Activated T-cell treated with anti-CD3 and anti-CD28 coated beads, Interleukin-2, amount 50 U/mL, for 1 hour (primary cell): ENCODE data around the gene ABCA5.
A peak's percentile ranks its signal among the peaks of the same experiment; 100 is the strongest.

ENCODE experiments used
- DNase-seq: peaks from one replicate; pipeline ENCODE4 v3.0.0-alpha.2; 2020

The ABCA5 gene, protein sequence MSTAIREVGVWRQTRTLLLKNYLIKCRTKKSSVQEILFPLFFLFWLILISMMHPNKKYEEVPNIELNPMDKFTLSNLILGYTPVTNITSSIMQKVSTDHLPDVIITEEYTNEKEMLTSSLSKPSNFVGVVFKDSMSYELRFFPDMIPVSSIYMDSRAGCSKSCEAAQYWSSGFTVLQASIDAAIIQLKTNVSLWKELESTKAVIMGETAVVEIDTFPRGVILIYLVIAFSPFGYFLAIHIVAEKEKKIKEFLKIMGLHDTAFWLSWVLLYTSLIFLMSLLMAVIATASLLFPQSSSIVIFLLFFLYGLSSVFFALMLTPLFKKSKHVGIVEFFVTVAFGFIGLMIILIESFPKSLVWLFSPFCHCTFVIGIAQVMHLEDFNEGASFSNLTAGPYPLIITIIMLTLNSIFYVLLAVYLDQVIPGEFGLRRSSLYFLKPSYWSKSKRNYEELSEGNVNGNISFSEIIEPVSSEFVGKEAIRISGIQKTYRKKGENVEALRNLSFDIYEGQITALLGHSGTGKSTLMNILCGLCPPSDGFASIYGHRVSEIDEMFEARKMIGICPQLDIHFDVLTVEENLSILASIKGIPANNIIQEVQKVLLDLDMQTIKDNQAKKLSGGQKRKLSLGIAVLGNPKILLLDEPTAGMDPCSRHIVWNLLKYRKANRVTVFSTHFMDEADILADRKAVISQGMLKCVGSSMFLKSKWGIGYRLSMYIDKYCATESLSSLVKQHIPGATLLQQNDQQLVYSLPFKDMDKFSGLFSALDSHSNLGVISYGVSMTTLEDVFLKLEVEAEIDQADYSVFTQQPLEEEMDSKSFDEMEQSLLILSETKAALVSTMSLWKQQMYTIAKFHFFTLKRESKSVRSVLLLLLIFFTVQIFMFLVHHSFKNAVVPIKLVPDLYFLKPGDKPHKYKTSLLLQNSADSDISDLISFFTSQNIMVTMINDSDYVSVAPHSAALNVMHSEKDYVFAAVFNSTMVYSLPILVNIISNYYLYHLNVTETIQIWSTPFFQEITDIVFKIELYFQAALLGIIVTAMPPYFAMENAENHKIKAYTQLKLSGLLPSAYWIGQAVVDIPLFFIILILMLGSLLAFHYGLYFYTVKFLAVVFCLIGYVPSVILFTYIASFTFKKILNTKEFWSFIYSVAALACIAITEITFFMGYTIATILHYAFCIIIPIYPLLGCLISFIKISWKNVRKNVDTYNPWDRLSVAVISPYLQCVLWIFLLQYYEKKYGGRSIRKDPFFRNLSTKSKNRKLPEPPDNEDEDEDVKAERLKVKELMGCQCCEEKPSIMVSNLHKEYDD (N-terminal part only)

DNA sequence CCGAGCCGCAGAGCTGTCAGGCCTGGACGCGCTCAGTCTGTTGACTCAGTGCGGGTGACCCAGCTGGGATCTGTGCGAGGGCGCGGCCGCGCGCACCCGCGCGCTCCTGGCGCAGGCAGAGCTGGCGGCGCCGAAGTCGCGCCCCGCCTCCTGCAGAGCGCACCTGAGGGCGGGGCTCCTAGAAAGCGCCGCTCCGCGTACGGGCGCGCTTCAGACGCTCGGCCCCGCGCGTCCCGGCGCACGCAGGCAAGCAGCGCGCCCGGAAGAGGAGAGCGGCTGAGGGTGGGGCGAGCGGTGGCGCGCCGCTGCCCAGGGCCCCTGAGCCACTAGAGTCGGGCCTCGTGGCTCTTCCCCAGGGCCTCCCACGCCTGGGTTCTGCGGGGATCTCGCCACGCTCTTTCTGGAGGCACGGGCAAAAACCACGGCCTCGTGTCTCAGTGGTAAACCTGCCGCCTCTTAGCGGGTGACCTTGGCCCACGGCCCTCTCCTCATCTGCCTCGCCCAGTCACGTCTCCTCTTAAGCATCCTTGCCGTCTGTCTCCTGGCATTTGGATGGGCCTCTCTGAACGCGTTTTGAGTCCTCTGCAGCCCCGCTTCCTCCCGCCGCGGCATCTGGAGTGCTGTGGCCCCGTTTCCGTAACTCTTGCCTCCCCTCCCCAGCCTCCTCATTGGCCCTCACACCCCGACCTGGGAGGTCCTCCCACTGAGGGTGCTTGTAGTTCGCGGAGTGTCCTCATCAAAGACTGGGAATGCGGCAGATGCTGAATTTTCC is at the start of gene ABCA5:
Gene ABCA5 (minus strand): TSS at position 74 of the 772 bp plus-strand sequence. CDS start 12,718 bp downstream, outside the sequence.
- peak; percentile 91 for DNase-seq

DNA sequence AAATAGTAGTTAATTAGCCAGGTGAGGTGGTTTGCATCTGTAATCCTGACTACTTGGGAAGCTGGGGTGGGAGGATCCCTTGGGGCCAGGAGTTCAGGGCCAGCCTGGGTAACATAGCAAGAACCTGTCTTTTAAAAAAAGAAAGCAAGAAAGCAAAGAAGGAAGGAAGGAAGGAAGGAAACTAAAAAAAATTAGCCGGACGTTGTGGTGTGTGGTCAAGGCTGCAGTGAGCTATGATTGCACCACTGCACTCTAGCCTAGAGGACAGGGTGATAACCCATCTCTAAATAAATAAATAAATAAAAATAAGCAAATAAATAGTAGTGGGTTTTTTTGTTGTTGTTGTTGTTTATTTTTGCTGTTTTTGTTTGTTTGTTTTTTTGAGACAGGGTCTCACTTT is 48.3 kb upstream of the ABCA5 start:
- DNase-seq, result no peak

DNA sequence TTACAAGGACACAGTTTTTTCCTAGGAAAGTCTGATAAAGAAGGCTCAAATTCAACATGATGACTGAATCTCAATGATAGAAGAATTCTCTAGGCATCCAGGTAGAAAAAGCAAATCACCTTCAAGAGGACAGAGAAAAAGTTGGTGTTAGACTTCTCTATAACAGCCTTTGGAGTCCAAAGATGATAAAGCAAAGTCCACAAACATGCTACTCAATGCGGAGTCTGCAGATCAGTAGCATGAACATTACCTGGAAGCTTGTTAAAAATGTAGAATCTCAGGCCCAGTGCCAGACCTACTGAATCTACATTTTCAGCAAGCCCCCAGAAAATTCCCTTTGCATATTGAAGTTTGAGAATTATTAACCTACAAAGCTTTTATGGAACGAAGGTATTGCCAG is 46.1 kb upstream of the ABCA5 start:
- DNase-seq, result no peak

DNA sequence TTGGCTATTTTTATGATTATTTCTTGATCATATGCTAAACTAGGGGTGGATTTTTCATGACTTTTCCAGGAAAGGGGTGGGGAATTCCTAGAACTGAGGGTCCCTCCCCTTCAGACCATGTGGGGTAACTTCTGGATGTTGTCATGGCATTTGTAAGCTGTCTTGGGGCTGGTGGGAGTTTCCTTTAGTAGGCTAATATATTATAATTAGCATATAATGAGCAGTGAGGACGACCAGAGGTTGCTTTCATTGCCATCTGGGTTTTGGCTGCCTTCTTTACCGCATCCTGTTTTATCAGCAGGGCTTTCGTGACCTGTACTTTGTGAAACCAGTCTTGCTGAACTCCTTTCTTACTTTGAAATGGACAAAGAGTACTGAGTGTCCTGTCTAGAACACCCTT is 40.4 kb upstream of the ABCA5 start:
- DNase-seq, result no peak

DNA sequence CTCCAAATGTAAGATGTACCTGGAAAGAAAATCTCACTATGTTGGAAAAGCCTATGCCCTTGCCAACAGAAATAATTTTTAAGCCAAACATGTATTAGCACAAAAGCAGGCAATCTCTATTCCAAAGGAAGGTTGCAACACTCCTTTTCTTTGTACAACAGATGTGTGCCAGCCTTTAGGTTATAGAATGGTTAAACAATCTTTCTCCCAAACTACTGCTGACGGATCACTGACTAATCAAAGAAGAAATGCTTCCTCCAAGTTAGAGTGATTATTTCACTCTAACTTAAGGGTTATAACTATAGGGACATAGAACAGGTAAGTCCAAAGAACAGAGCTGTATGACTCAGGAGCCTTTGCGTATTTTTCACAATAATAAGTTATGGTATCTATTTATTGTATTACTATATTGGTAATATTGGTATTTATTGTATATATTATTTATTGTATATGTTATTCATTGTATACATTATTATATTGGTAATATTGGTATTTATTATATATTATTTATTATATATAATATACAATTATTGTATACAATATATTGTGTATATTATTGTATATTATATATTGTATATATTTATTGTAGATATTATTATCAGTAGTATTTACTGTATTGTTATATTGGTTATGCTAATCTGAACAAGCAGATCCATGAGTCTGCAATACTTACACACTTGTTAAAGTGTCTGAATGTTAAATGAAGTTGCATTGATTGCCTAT is 36.7 kb upstream of the ABCA5 start:
- DNase-seq, result no peak

DNA sequence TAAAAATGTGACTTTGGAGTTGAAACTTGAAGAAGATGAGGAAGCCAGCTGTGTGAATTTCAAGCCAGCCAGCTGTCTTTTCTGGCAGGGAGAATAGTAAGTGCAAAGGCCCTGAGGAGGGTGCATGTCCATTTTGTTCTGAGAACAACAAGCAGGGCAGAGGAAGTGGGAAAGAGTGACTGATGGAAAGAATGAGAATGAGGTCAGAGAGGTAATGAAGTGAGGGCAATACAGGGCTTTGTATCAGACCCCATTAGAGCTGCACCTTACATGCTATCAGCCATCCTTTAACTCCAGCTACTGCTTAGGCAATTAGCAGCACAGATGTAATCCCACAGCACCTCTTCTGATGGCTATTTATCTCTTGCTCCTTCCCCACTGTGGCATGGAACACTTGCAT is 34.2 kb upstream of the ABCA5 start:
- DNase-seq, result no peak

DNA sequence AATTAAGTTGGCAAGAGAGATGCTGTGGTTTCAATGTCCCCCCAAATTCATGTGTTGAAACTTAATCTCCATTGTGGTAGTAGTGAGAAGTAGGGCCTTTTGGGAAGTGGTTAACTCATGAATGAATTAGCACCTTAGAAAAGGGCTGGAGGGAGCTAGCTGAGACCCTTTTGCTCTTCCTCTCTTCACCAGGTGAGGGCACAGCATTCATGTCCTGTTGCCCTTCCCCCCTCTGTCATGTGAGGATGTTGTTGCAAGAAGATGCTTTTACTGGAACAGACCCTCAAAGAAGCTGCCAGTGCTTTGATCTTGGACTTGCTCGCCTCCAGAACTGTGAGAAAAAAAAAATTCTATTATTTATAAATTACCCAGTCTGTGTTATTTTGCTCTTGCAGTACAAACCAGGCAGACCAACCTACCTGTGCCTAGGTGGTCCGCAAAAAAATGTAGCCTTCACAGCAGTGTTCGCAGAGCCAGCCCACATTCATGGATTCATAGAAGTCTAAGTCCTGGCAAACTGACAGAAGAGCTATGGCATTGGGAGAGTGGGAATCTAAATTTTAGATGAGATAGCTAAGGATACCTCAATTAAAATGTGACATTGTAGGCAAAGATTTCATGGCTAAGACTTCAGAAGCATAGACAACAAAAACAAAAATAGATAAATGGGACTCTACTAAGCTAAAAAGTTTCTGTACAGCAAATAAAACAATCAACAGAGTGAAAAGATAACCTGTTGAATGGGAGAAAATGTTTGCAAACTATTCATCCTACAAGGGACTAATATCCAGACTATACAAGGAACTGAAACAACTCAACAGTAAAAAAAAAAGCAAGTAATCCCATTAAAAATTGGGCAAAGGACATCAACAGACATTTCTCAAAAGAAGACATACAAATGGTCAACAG is 32.0 kb upstream of the ABCA5 start:
- DNase-seq, result no peak

DNA sequence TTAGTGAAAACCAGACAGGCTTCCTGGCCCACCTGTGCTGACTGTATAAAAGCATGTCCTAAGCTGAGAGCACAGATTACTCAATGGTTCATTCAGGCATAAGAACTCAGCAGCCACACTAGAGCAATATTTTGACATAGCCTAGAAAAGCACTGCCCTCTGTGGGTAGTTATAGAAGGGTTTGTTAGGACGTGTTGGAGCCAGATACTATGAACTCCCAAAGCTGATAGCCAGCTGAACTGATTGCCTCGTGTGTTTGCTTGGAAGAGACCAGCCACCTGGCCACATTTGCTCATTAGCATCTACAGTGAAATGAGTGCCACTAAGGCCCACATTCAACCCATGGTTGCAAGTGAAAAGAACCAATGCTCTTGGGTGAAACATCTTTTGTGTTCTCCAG is 30.8 kb upstream of the ABCA5 start:
- DNase-seq, result no peak

DNA sequence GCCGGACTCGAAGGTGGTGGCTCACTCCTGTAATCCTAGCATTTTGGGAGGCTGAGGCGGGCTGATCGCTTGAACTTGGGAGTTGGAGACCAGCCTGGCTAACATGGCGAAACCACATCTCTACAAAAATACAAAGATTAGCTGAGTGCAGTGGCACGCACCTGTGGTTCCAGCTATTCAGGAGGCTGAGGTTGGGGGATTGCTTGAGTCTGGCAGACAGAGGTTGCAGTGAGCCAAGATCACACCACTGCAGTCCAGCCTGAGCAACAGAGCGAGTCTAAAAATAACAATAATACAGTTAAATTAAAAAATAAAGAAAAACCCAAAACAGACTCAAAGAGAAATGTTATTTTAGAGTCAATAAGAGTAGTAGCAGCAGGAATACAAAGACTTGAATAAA is 29.7 kb upstream of the ABCA5 start:
- no peak for DNase-seq

DNA sequence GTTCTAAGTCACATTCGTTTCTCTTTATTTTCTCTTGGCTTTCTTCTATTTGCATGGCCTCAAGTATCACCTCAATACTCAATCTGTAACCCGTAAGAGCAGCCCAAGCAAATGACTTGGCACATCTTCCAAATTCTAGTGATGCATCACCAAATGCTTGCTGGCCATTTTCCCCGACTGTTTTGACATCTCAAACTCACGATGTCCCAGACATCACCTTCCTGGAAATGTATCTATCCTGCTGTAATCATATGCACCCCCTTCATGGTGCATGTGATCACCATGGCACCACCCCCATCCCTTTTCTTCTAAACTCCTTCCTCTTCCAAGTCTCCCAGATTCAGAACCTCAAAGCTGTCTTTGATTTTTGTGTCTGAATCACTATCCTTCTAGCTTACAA is 24.0 kb upstream of the ABCA5 start:
- DNase-seq, result no peak

DNA sequence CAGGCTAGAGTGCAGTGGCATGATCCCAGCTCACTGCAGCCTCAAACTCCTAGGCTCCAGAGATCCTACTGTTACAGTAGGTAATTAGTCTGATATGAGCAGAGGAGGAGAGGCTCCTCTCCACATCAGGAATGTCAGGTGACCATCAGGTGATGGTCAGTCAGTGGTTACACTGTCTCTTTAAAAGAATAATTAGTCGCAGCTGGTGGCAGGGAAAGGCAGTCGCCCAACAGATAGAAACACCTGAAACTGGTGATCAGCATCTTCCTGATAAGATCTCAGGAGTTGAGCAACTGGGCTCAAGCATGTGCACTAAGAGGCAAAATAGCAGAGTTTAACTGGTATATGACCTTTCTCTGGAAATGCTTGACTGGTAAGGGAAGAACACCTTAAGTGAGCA is 21.5 kb upstream of the ABCA5 start:
- DNase-seq, result no peak

DNA sequence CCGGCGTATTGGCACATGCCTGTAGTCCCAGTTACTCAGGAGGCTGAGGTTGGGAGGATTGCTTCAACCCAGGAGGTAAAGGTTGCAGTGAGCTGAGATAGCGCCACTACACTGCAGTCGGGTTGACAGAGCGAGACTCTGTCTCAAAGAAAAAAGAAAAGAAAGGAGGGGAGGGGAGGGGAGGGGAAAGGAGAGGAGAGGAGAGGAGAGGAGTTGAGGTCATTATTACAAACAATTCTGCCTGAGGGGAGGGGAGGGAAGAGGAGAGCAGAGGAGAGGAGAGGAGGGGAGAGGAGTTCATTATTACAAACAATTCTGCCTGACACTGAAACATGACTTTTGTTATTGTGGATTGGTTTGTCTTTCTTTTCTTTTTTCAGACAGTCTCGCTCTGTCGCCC is 19.8 kb upstream of the ABCA5 start:
- DNase-seq, result no peak

DNA sequence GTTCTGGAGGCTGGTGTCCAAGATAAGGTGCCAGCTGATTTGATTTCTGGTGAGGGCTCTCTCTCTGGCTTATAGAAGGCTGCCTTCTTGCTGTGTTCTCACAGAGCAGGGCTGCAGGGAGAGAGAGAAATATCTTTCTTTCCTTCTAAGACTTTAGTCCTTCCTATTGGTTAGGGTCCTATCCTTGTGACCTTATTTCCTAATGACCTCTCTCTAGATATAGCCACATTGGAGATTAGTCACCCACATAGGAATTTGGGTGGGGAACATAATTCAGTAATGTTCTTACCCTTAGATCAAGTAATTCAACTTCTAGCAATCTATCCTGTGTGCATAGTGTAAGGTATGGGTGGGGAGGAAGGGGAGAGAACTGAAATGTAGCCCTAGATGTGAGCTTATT is 18.0 kb upstream of the ABCA5 start:
- no peak for DNase-seq

DNA sequence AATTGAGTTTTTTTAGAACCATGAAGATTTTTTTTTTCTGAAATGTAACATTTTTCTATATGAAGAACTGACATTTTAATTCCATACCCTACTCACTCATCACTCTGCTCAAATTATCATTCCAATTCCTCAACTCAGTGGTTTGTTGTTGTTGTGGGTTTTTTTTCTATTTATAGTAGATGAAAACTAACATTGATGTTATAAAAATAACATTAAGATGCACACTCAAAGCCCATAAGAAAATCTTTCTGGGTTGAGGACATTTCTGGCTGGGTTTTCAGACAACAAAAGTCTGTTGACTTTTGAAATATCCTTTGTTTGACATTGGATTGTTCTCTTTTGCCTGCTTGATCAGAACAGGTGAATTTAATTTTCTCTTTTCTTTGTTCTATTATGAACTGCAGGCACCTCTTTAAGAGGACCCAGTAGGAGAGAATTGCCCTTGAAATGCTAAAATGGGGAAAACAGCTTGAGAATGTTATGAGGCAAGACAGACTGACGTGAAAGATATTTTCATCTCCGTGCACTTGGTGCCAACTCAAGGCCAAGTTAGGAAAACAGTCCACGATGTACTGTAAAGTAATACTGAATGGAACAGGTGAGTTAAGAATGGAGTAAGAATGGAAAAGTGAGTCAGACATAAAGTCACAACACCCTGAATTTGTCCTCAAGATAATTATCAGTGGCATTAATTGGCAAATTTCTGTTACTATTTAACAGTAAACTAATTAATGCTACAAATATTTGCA is 16.1 kb upstream of the ABCA5 start:
- no peak for DNase-seq

DNA sequence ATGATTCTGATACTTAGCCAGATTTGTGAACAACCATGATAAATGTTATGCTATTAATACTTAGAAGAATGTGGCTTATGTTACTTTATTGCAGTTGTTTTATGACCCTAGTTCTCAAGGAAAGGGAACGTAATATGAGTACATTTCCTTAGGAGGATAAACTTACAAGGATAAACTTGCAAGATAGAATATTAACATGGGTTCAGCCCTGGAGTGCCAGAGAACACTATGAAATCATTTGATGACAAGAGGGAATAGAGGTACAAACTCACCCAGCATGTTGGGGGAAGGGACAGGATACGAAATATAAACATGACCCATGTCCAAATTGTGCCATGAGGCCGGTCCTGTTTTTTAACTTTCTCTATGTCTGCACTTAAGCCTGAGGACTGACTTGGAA is 13.0 kb upstream of the ABCA5 start:
- no peak for DNase-seq

DNA sequence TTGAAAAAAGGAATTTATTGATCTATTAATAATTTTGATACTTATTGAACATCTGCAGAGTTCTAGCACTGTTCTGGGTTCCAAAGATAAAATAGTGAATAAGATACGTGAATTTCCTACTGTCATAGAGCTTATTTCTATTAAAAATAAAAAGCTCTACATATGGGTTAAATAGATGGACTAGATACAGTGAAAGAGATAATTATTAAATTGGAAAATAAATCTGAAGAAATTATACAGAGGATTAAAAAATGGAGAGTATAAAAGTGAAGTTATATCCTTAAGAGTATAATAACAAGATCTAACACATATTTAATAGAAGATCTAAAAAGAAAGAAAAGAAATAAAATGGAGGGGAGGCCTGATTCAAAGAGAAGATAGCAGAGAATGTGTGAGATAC is 10.1 kb upstream of the ABCA5 start:
- no peak for DNase-seq

DNA sequence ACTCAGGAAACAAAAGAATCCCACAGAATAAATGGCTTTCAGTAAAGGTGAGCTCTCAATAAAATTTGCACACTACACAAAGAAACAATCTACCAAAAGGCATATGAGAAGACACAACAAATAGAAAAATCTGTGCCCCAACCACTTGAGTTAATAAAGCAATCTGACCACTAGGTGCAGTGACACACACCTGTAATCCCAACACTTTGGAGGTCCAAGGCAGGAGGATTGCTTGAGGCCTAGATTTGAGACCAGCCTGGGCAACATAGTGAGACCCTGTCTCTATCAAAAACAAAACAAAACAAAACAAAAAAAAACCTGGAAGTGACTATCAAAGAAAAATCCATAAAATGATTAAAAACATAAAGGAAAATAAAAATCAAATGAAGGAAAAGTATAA is 9.6 kb upstream of the ABCA5 start:
- DNase-seq, result no peak

DNA sequence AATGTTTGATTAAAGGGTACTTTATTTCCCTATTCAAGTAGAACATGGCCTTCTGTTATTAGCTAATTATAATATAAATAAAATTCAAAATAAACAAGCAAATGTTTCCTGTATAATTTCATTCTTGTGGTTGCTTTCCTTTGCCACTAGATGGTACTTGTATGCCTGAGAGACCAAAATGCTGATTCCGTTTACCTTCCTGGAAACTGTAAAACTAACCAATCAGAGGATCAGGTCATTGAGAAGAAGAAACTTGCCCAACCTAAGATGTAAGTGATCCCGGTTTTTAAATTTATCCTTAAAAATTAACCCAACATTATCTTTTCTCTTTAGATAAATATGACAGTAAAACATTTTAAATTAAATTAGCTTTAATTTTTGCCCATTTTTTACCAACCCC is 8.1 kb upstream of the ABCA5 start:
- no peak for DNase-seq

DNA sequence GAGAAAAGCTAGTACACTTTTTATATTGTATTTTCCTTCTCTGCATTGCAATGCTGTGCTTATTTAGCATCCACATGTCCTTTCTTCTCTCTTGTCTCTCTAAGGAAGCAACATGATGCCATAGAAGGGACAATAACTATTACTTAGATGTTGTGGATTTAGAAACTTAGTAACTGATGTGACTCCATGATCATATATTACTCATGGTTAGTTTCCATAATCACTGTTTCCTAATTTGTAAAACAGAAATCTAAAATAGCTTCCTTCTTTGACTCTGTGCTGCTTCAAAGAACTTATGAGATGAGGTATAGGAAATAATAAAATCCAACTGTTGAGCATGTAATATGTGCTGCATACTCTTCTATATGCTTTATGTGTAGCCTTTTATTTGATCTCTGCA is 6.6 kb upstream of the ABCA5 start:
- DNase-seq, result no peak

DNA sequence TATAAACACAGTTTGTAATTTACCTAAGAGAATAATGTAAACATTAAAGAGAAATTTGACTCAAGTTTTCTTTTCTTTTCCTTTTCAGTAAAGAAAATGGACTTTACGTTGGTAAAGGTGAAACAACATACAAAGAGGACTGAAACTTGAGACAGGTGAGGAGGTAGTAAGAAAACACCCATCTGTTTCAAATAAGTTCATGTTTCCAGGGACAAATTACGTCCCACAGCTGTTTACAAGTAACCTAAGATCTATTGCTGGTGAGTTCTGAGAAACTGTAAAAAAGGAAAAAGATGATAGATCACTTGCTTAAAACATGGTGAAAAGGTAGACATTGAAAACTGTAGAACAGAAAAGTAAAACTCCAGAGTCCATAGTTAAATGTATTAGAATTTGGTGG is 4.8 kb upstream of the ABCA5 start:
- no peak for DNase-seq
